Loucy (cell line): Measurements from ENCODE around the gene KIAA1210.

ENCODE experiments used
- CTCF ChIP-seq: fragments of 200-600 bp; sonication (generic); conservative IDR thresholded peaks from 2 replicates; pipeline ENCODE4 v1.5.1; 2014; ENCODE audit warnings: mild to moderate bottlenecking, antibody characterized with exemption, low read length
- EZH2phosphoT487 ChIP-seq: fragments of 200-600 bp; IDR thresholded peaks from 2 replicates; pipeline ENCODE4 v1.6.1; 2018; ENCODE audit warnings: antibody characterized with exemption, mild to moderate bottlenecking, moderate library complexity, borderline replicate concordance

DNA sequence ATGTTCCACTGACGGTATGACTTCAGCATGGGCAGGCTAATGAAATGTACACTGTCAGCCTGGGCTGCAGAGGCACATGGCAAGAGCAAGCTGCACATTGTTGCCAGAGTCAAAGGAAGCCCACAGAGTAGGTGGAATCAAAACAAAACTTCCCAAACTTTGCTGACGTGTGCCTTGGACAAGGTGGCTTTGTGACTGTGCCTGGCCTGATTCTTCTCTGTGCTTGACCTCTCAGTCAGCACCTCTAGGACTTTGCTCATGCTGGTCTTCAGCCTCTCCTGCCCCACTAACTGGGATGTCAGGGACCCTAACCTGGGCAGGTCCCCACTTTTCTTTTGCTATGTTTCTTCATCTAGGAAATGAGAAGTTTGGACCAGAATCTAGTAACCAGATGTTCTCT lies 40.5 kb upstream of the KIAA1210 start:
- no peak for TF ChIP-seq CTCF
- TF ChIP-seq EZH2phosphoT487 = no peak
